K562 (cell line): ENCODE data around the gene APC. TPM values are rescaled to one million over a fixed set of nuclear protein-coding genes. Genes with fewer than 3 reads are reported as not detected.

ENCODE experiments used
- BRF1 ChIP-seq: IDR thresholded peaks from 3 replicates; pipeline ENCODE4 v1.6.1; 2011; ENCODE audit warnings: borderline replicate concordance, mild to moderate bottlenecking; ENCODE audit not compliant: insufficient read length; ENCODE audit errors: extremely low read depth
- CHCHD3 ChIP-seq: fragments of 250-450 bp; sonication (Bioruptor Pico); IDR thresholded peaks from 2 replicates; pipeline ENCODE4 v2.1.2; 2022; ENCODE audit warnings: mild to moderate bottlenecking
- CREB5 ChIP-seq: fragments of 250-450 bp; sonication (Bioruptor Pico); IDR thresholded peaks from 2 replicates; pipeline ENCODE4 v1.5.0; 2020; ENCODE audit warnings: mild to moderate bottlenecking
- CREM ChIP-seq: IDR thresholded peaks from 2 replicates; pipeline ENCODE4 v1.6.1; 2014; ENCODE audit warnings: antibody characterized with exemption, low read depth
- ETS2 ChIP-seq: IDR thresholded peaks from 2 replicates; pipeline ENCODE4 v1.6.1; 2016; ENCODE audit warnings: borderline replicate concordance, missing genetic modification characterization, mild to moderate bottlenecking, moderate library complexity, missing compliant biosample characterization; ENCODE audit not compliant: poor library complexity, severe bottlenecking
- FOS ChIP-seq: IDR thresholded peaks from 3 replicates; pipeline ENCODE4 v1.6.1; 2011; ENCODE audit not compliant: insufficient read length; ENCODE audit errors: extremely low read depth
- FOXP1 ChIP-seq: sonication (generic); formaldehyde crosslinking; IDR thresholded peaks from 2 replicates; pipeline ENCODE4 v1.8.0; 2022; ENCODE audit warnings: mild to moderate bottlenecking, missing genetic modification reagents
- GABPB1 ChIP-seq: sonication (generic); formaldehyde crosslinking; IDR thresholded peaks from 2 replicates; pipeline ENCODE4 v1.8.0; 2022; ENCODE audit warnings: mild to moderate bottlenecking, missing genetic modification reagents
- GATAD2A ChIP-seq: fragments of 450-650 bp; IDR thresholded peaks from 2 replicates; pipeline ENCODE4 v1.6.1; 2017
- HBP1 ChIP-seq: fragments of 450-650 bp; formaldehyde crosslinking; IDR thresholded peaks from 2 replicates; pipeline ENCODE4 v1.4.0; 2022; ENCODE audit warnings: missing genetic modification characterization
- HMG20A ChIP-seq: fragments of 450-650 bp; formaldehyde crosslinking; conservative IDR thresholded peaks from 2 replicates; pipeline ENCODE4 v1.4.0; 2020; ENCODE audit warnings: mild to moderate bottlenecking, mixed read lengths
- KAT2B ChIP-seq: IDR thresholded peaks from one replicate; pipeline ENCODE4 v1.6.1; 2012; ENCODE audit warnings: low read depth, mild to moderate bottlenecking, control low read depth, inconsistent platforms, low read length, moderate library complexity
- MAZ ChIP-seq, 2 experiments: fragments of 450-650 bp in 1 of 2; sonication (generic) in 1 of 2; formaldehyde crosslinking; IDR thresholded peaks in 1 of 2; conservative IDR thresholded peaks in 1 of 2; 2 replicates each; pipeline versions ENCODE4 v1.4.0 to v1.5.0; 2020; ENCODE audit warnings: mild to moderate bottlenecking in 1 of 2, missing genetic modification reagents in 1 of 2
- NKRF ChIP-seq: fragments of 450-650 bp; IDR thresholded peaks from 2 replicates; pipeline ENCODE4 v1.6.1; 2016; ENCODE audit warnings: borderline replicate concordance
- PYGO2 ChIP-seq: fragments of 450-650 bp; IDR thresholded peaks from 2 replicates; pipeline ENCODE4 v1.6.1; 2016; ENCODE audit warnings: mild to moderate bottlenecking, missing genetic modification characterization, moderate library complexity, missing compliant biosample characterization
- RUNX1 ChIP-seq: sonication (generic); IDR thresholded peaks from 2 replicates; pipeline ENCODE4 v1.6.1; 2016; ENCODE audit warnings: antibody characterized with exemption, low read depth
- SMARCC2 ChIP-seq: fragments of 450-650 bp; IDR thresholded peaks from 2 replicates; pipeline ENCODE4 v1.6.1; 2017; ENCODE audit warnings: antibody characterized with exemption, moderate library complexity, mild to moderate bottlenecking, low read depth
- SPI1 ChIP-seq: IDR thresholded peaks from 2 replicates; pipeline ENCODE4 v1.6.1; 2011; ENCODE audit warnings: low read depth, low read length, control low read depth, borderline replicate concordance
- XRCC3 ChIP-seq: fragments of 450-650 bp; IDR thresholded peaks from 2 replicates; pipeline ENCODE4 v1.6.1; 2017; ENCODE audit warnings: mild to moderate bottlenecking, moderate library complexity
- XRCC5 ChIP-seq: fragments of 200-400 bp; formaldehyde crosslinking; IDR thresholded peaks from 2 replicates; pipeline ENCODE4 v1.6.1; 2017; ENCODE audit warnings: low read depth, mild to moderate bottlenecking, low read length
- ZFX ChIP-seq: sonication (generic); formaldehyde crosslinking; IDR thresholded peaks from 2 replicates; pipeline ENCODE4 v1.8.0; 2022; ENCODE audit warnings: mild to moderate bottlenecking, missing genetic modification reagents, moderate library complexity
- ZNF124 ChIP-seq: sonication (generic); formaldehyde crosslinking; IDR thresholded peaks from 2 replicates; pipeline ENCODE4 v1.8.1; 2022; ENCODE audit warnings: missing genetic modification reagents
- ZNF197 ChIP-seq: fragments of 200-800 bp; sonication (Bioruptor generic); IDR thresholded peaks from 2 replicates; pipeline ENCODE4 v1.6.1; 2016; ENCODE audit warnings: low read depth, missing genetic modification characterization, missing compliant biosample characterization
- ZZZ3 ChIP-seq: fragments of 450-650 bp; IDR thresholded peaks from 2 replicates; pipeline ENCODE4 v1.6.1; 2016; ENCODE audit warnings: antibody characterized with exemption, mild to moderate bottlenecking, moderate library complexity
- polyA plus RNA-seq, 8 experiments: library from polyadenylated mRNA; depleted of rRNA in 4 of 8; stranded (reverse) in 5 of 8; unstranded in 3 of 8; fragments of >200 nt; fragmentation: Nextera tagmentation in 2 of 8; fragmentation: Illumina TruSeq in 1 of 8; extraction: Ambion mirVana in 2 of 8; extraction: Trizol in 1 of 8; gene quantifications; 2 replicates each; pipeline versions ENCODE4 v1.2.1 to v1.2.3, GENCODE V29; 2011 to 2014; ENCODE audit warnings: inconsistent platforms in 1 of 8, missing spikeins in 1 of 8
- total RNA-seq, 7 experiments: library from RNA; depleted of rRNA in 6 of 7; stranded (reverse); fragments of >200 nt in 6 of 7; fragmentation: Illumina TruSeq in 2 of 7; extraction: Trizol in 2 of 7; gene quantifications; 2 replicates each; pipeline versions ENCODE4 v1.2.1 to v1.2.3, GENCODE V29; 2011 to 2021; ENCODE audit warnings: low replicate concordance in 1 of 7

Gene APC
- total and polyA plus RNA-seq, 9 of the 15 experiments (the other 6 are each of a cell fraction or from before 2014, with no cell fraction given): 5.7 to 29.5 (median 15.4) TPM

- TF ChIP-seq HBP1 (CRISPR knock-in tag): no peak
- TF ChIP-seq XRCC5: no peak
- TF ChIP-seq ZZZ3: no peak
- peak; percentile 90 for TF ChIP-seq ZFX (CRISPR knock-in tag)
- peak; percentile 83 for TF ChIP-seq GABPB1 (CRISPR knock-in tag)
- TF ChIP-seq KAT2B: no peak
- peak; percentile 71 to 86; a peak in 3 of 4 replicates for TF ChIP-seq MAZ (CRISPR knock-in tag; conservative IDR thresholded peaks at IDR 0.05 in 1 of 2, IDR thresholded peaks at IDR 0.05 in 1 of 2)
- no peak for TF ChIP-seq BRF1
- peak; percentile 71; the same call in 1 of the 2 replicates for TF ChIP-seq FOXP1
- TF ChIP-seq PYGO2 (tag): no peak
- TF ChIP-seq CREM: peak; percentile 7; the same call in 1 of the 2 replicates
- no peak for TF ChIP-seq SPI1
- TF ChIP-seq CREB5 (CRISPR knock-in tag): no peak
- TF ChIP-seq GATAD2A: no peak
- TF ChIP-seq ETS2 (tag): no peak
- no peak; the same call in 1 of the 2 replicates for TF ChIP-seq NKRF
- TF ChIP-seq RUNX1: no peak
- no peak for TF ChIP-seq FOS
- no peak for TF ChIP-seq ZNF197 (CRISPR knock-in tag)
- TF ChIP-seq HMG20A: no peak
- no peak for TF ChIP-seq CHCHD3 (CRISPR knock-in tag)
- no peak for TF ChIP-seq SMARCC2
- no peak for TF ChIP-seq XRCC3
- TF ChIP-seq ZNF124 (CRISPR knock-in tag): no peak
Observed at GRCh38 chr5:112707187-112708102, 30.2 kb upstream of the APC start (continued).
